Neuron (in vitro differentiated cells): ENCODE data around the gene FAM185A.
"Not testable (repeated sequence)": the region's sequence is repeated elsewhere in the genome, so short reads cannot be mapped to it uniquely, and the experiment has no call there.

ENCODE experiments used
- H2AFZ ChIP-seq: one replicate; pipeline ENCODE4 v1.6.1; 2013; ENCODE audit warnings: low read depth, mild to moderate bottlenecking, inconsistent platforms, low read length, moderate library complexity
- H3K27me3 ChIP-seq: one replicate; pipeline ENCODE4 v1.6.1; 2013; ENCODE audit warnings: low read length; ENCODE audit not compliant: insufficient read depth
- H3K36me3 ChIP-seq: one replicate; pipeline ENCODE4 v1.6.1; 2013; ENCODE audit warnings: low read length; ENCODE audit not compliant: insufficient read depth
- H3K4me1 ChIP-seq: one replicate; pipeline ENCODE4 v1.6.1; 2013; ENCODE audit warnings: low read length; ENCODE audit not compliant: insufficient read depth
- H3K4me3 ChIP-seq: 2 replicates; pipeline ENCODE4 v1.5.1; 2013; ENCODE audit warnings: mild to moderate bottlenecking, low read length, moderate library complexity
- H3K9me3 ChIP-seq: one replicate; pipeline ENCODE4 v1.6.1; 2013; ENCODE audit warnings: low read length

The FAM185A gene

GRCh38 chr7:102748605-102749444, at the start of gene FAM185A:
FAM185A (plus strand) TSS chr7:102748999; CDS start chr7:102749208, 209 bp downstream.
- H3K4me1 ChIP-seq, H3K36me3 ChIP-seq, H3K9me3 ChIP-seq, H3K27me3 ChIP-seq: not testable (repeated sequence)
- Histone ChIP-seq H3K4me3 (peak within 1 kb of the TSS; percentile 76), H2AFZ (peak within 1 kb of the TSS; percentile 65)

- not testable (repeated sequence) for H3K36me3 ChIP-seq, H3K4me1 ChIP-seq, H2AFZ ChIP-seq, H3K9me3 ChIP-seq, H3K27me3 ChIP-seq, H3K4me3 ChIP-seq
Observed at GRCh38 chr7:102713011-102713690, 35.6 kb upstream of the FAM185A start.

- not testable (repeated sequence) for H2AFZ ChIP-seq, H3K4me1 ChIP-seq, H3K9me3 ChIP-seq, H3K36me3 ChIP-seq, H3K4me3 ChIP-seq, H3K27me3 ChIP-seq
Observed at GRCh38 chr7:102713691-102714080, 35.1 kb upstream of the FAM185A start.

GRCh38 chr7:102714774-102715522, 33.9 kb upstream of the FAM185A start:
- not testable (repeated sequence) for H3K9me3 ChIP-seq, H3K4me1 ChIP-seq, H3K4me3 ChIP-seq, H2AFZ ChIP-seq, H3K36me3 ChIP-seq, H3K27me3 ChIP-seq

GRCh38 chr7:102715718-102716117, 33.1 kb upstream of the FAM185A start:
- not testable (repeated sequence) for H2AFZ ChIP-seq, H3K27me3 ChIP-seq, H3K4me1 ChIP-seq, H3K36me3 ChIP-seq, H3K9me3 ChIP-seq, H3K4me3 ChIP-seq

- not testable (repeated sequence) for H2AFZ ChIP-seq, H3K27me3 ChIP-seq, H3K4me3 ChIP-seq, H3K9me3 ChIP-seq, H3K4me1 ChIP-seq, H3K36me3 ChIP-seq
Observed at GRCh38 chr7:102718491-102718890, 30.3 kb upstream of the FAM185A start.

GRCh38 chr7:102726170-102726569, 22.6 kb upstream of the FAM185A start:
- not testable (repeated sequence) for H2AFZ ChIP-seq, H3K4me1 ChIP-seq, H3K27me3 ChIP-seq, H3K36me3 ChIP-seq, H3K4me3 ChIP-seq, H3K9me3 ChIP-seq

- H3K36me3 ChIP-seq, H3K4me1 ChIP-seq, H3K27me3 ChIP-seq: not testable (repeated sequence)
Observed at GRCh38 chr7:102729670-102730069, 19.1 kb upstream of the FAM185A start.

GRCh38 chr7:102730431-102730830, 18.4 kb upstream of the FAM185A start:
- not testable (repeated sequence) for H3K9me3 ChIP-seq, H2AFZ ChIP-seq, H3K27me3 ChIP-seq, H3K4me1 ChIP-seq, H3K36me3 ChIP-seq, H3K4me3 ChIP-seq

More at GRCh38 chr7:102729670-102730069, 19.1 kb upstream of the FAM185A start:
- H3K4me3 ChIP-seq, H2AFZ ChIP-seq, H3K9me3 ChIP-seq: not testable (repeated sequence)

GRCh38 chr7:102742002-102742771, 6.6 kb upstream of the FAM185A start:
- peak overlapping the region; percentile 30 for H3K4me3 ChIP-seq
- H2AFZ ChIP-seq, result peak overlapping the region; percentile 73
- H3K9me3 ChIP-seq, H3K36me3 ChIP-seq, H3K4me1 ChIP-seq, H3K27me3 ChIP-seq: not testable (repeated sequence)

- H3K36me3 ChIP-seq, H2AFZ ChIP-seq, H3K4me3 ChIP-seq, H3K9me3 ChIP-seq, H3K27me3 ChIP-seq, H3K4me1 ChIP-seq: not testable (repeated sequence)
Observed at GRCh38 chr7:102743861-102744260, 4.9 kb upstream of the FAM185A start.

- H3K9me3 ChIP-seq, H3K27me3 ChIP-seq: not testable (repeated sequence)
Observed at GRCh38 chr7:102745494-102746288, 3.1 kb upstream of the FAM185A start.

More at GRCh38 chr7:102745494-102746288, 3.1 kb upstream of the FAM185A start:
- not testable (repeated sequence) for H3K36me3 ChIP-seq, H3K4me1 ChIP-seq, H2AFZ ChIP-seq, H3K4me3 ChIP-seq
